Upper lobe of left lung (tissue), 6 donors: ENCODE measurements around the gene DLGAP4. TPM values are rescaled to one million over a fixed set of nuclear protein-coding genes. Genes with fewer than 3 reads are reported as not detected.

Experiments used
- ATAC-seq, 2 donors: fragments of 200-7000 bp; cut with Tn5 transposase; one replicate each; pipeline ENCODE4 v1.9.1; 2022; ENCODE audit warnings: mild to moderate bottlenecking in 2 of 2, moderate library complexity in 2 of 2; ENCODE audit not compliant: low FRiP score in 2 of 2
- DNase-seq, 2 donors: peaks; one replicate each; pipeline ENCODE4 v3.0.0-alpha.2; 2019 to 2020
- H3K27ac ChIP-seq, 4 donors: fragments of 200-600 bp; sonication (generic); one replicate each; pipeline ENCODE4 v1.5.1; 2016 to 2019
- H3K27me3 ChIP-seq, 4 donors: fragments of 200-600 bp; sonication (generic); one replicate each; pipeline ENCODE4 v1.5.1; 2017 to 2019
- H3K36me3 ChIP-seq, 4 donors: fragments of 200-600 bp; sonication (generic); one replicate each; pipeline ENCODE4 v1.5.1; 2016 to 2019
- H3K4me1 ChIP-seq, 4 donors: fragments of 200-600 bp; sonication (generic); one replicate each; pipeline ENCODE4 v1.5.1; 2018 to 2019
- H3K4me3 ChIP-seq, 4 donors: fragments of 200-600 bp; sonication (generic); one replicate each; pipeline ENCODE4 v1.5.1; 2017 to 2019; ENCODE audit warnings: mild to moderate bottlenecking in 2 of 4, moderate library complexity in 1 of 4
- H3K9me3 ChIP-seq, 4 donors: fragments of 200-600 bp; sonication (generic); one replicate each; pipeline ENCODE4 v1.5.1; 2018 to 2019
- CTCF ChIP-seq, 6 experiments: fragments of 450-650 bp in 4 of 6; fragments of 200-600 bp in 2 of 6; sonication (generic) in 2 of 6; IDR thresholded peaks; one replicate each; pipeline ENCODE4 v1.5.1; 2016 to 2019; ENCODE audit warnings: antibody characterized with exemption in 6 of 6
- EP300 ChIP-seq, 4 donors: sonication (generic); formaldehyde crosslinking; IDR thresholded peaks; one replicate each; pipeline ENCODE4 v1.5.1; 2017; ENCODE audit warnings: antibody characterized with exemption in 4 of 4, control low read depth in 2 of 4
- POLR2A ChIP-seq, 4 donors: fragments of 450-650 bp; IDR thresholded peaks; one replicate each; pipeline ENCODE4 v1.5.1; 2016 to 2017; ENCODE audit warnings: antibody characterized with exemption in 4 of 4, mild to moderate bottlenecking in 2 of 4
- POLR2AphosphoS5 ChIP-seq, 2 donors: sonication (generic); formaldehyde crosslinking; IDR thresholded peaks; one replicate each; pipeline ENCODE4 v1.5.1; 2017; ENCODE audit warnings: antibody characterized with exemption in 2 of 2
- WGBS, 2 donors: methylation state at CpG; one replicate each; pipeline ENCODE4 v1.1.5; 2017 to 2018; 5-methylcytosine and 5-hydroxymethylcytosine counted together
- total RNA-seq, 6 donors: library from RNA; depleted of rRNA in 4 of 6; stranded (reverse); fragments of >200 nt in 4 of 6; gene quantifications; one replicate each; pipeline versions ENCODE4 v1.1.0 to v1.2.1, GENCODE V29; 2016 to 2021
- donor health status: DM: no; HTN: no; CAD: no; lungs with moderate emphysema.
- donor health status: DM: no; HTN: yes; CAD: no; lungs with severe emphysema.

Gene DLGAP4
- total RNA-seq, 6 donors from 2014 or later: 31.5 to 92.0 (median 49.9) TPM

DNA sequence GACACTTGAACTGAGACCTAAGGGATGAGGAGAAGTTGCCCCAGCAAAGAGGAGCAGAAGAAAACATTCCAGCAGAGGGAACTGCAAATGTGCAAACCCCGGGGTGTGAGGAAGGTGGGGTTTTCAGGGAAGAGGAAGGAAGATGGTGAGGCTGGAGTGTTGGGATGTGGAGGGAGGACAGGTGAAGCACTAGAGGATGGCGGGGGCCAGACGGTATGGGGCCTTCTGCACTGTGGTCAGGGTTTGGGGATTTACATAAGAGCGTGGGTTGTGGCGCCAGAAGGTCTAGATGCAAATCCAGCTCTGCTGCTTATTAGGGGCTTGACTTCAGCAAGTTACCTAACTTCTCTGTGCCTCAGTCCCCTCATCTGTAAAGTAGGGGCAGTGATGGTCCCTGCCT, 16.0 kb downstream of the DLGAP4 start:
- ATAC-seq: no peak
- TF ChIP-seq CTCF (IDR thresholded peaks at IDR 0.05) (no peak), POLR2A (IDR thresholded peaks at IDR 0.05) (no peak), EP300 (IDR thresholded peaks at IDR 0.05) (no peak)
- Histone ChIP-seq H3K36me3 (no peaks in the 10 kb centered on the region), H3K27me3 (no peaks in the 10 kb centered on the region), H3K27ac (no peak overlapping the region), H3K4me1 (no peaks in the 10 kb centered on the region), H3K4me3 (no peak overlapping the region), H3K9me3 (peaks cover 0 to 11% (median 5%) of the 10 kb centered on the region in 4 donors)
- whole genome bisulfite sequencing, 2 donors: 48 to 73% methylated on average over 5 of the region's 5 CpGs
- DNase-seq: no peak

GRCh38 chr20:36330091-36330490, 24.0 kb downstream of the DLGAP4 start:
- peaks cover 0 to 10% (median under 1%) of the 10 kb centered on the region in 4 donors for H3K9me3 ChIP-seq
- DNase-seq (no peak), ATAC-seq (no peak)
- WGBS, 2 donors: 74 to 85% methylated on average over 5 of the region's 5 CpGs
- H3K36me3 ChIP-seq: no peaks in the 10 kb centered on the region
- no peaks in the 10 kb centered on the region for H3K4me1 ChIP-seq
- no peak overlapping the region for H3K4me3 ChIP-seq
- no peak overlapping the region for H3K27ac ChIP-seq
- TF ChIP-seq POLR2AphosphoS5 (IDR thresholded peaks at IDR 0.05) (no peak), EP300 (IDR thresholded peaks at IDR 0.05) (no peak), CTCF (IDR thresholded peaks at IDR 0.05) (no peak), POLR2A (IDR thresholded peaks at IDR 0.05) (no peak)
- H3K27me3 ChIP-seq: no peaks in the 10 kb centered on the region

- H3K27me3 ChIP-seq: no peaks in the 10 kb centered on the region
- ATAC-seq: no peak
- H3K36me3 ChIP-seq: no peaks in the 10 kb centered on the region
- TF ChIP-seq CTCF (IDR thresholded peaks at IDR 0.05): no peak
- TF ChIP-seq POLR2A (IDR thresholded peaks at IDR 0.05): no peak
- no peak for TF ChIP-seq POLR2AphosphoS5 (IDR thresholded peaks at IDR 0.05)
- no peak for TF ChIP-seq EP300 (IDR thresholded peaks at IDR 0.05)
- H3K9me3 ChIP-seq: no peaks in the 10 kb centered on the region
- 26 to 28% methylated on average over 6 to 7 of the region's 7 CpGs for WGBS, 2 donors
- H3K4me3 ChIP-seq: no peak overlapping the region
- no peaks in the 10 kb centered on the region for H3K4me1 ChIP-seq
- no peak overlapping the region for H3K27ac ChIP-seq
- no peak for DNase-seq
These were observed 25.1 kb downstream of the DLGAP4 start for GRCh38 chr20:36331209-36331608.

GRCh38 chr20:36333841-36334240, 27.7 kb downstream of the DLGAP4 start:
- 85 to 88% methylated on average over 4 to 5 of the region's 5 CpGs for WGBS, 2 donors
- no peak for TF ChIP-seq POLR2AphosphoS5 (IDR thresholded peaks at IDR 0.05)
- no peak for TF ChIP-seq CTCF (IDR thresholded peaks at IDR 0.05)
- TF ChIP-seq POLR2A (IDR thresholded peaks at IDR 0.05): no peak
- TF ChIP-seq EP300 (IDR thresholded peaks at IDR 0.05): no peak
- Histone ChIP-seq H3K27me3 (no peaks in the 10 kb centered on the region), H3K36me3 (no peaks in the 10 kb centered on the region), H3K4me1 (no peaks in the 10 kb centered on the region), H3K4me3 (no peak overlapping the region), H3K9me3 (no peaks in the 10 kb centered on the region), H3K27ac (no peak overlapping the region)
- DNase-seq (no peak), ATAC-seq (no peak)
